Omental fat pad (tissue), 4 donors: ENCODE measurements around the gene GSTA1. TPM values are rescaled to one million over a fixed set of nuclear protein-coding genes. Genes with fewer than 3 reads are reported as not detected.

ENCODE experiments used
- ATAC-seq: fragments of 150-250 bp; one replicate; pipeline ENCODE4 v1.9.1; 2016; ENCODE audit warnings: mild to moderate bottlenecking, moderate library complexity; ENCODE audit not compliant: low FRiP score
- DNase-seq: peaks from one replicate; pipeline ENCODE4 v3.0.0-alpha.2; 2019; ENCODE audit warnings: low spot score
- total RNA-seq, 4 donors: library from RNA; depleted of rRNA; stranded (reverse); fragments of >200 nt; gene quantifications; one replicate each; pipeline ENCODE4 v1.1.0, GENCODE V29; 2016
- TF ChIP-seq, protein P1 (sequence below), 3 donors: fragments of 450-650 bp; IDR thresholded peaks; one replicate each; pipeline ENCODE4 v1.5.1; 2016 to 2017; ENCODE audit warnings: antibody characterized with exemption in 3 of 3, mild to moderate bottlenecking in 3 of 3, moderate library complexity in 2 of 3

Gene GSTA1
- total RNA-seq, 4 donors from 2014 or later, result not detected

DNA sequence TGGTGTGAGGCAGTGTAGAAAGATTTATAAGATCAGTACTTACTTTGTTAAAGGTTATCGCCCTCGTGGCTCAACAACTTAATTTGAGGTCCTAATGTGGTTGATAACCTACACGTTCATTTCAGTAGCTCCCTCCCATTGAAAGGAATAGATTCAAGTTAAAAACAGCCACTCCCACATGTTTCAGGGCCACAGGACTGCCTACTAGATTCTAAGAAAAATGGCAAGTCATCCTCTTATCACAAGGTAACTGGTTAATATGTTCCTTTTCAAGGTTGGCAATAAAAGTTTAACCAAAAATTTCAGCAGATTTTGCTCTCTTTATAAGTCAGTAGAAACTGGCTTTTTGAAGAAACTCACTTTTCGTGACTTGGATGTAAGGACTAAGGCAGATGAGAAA is 57.4 kb downstream of the GSTA1 start:
- DNase-seq (no peak), ATAC-seq (no peak)
- TF ChIP-seq, protein P1, sequence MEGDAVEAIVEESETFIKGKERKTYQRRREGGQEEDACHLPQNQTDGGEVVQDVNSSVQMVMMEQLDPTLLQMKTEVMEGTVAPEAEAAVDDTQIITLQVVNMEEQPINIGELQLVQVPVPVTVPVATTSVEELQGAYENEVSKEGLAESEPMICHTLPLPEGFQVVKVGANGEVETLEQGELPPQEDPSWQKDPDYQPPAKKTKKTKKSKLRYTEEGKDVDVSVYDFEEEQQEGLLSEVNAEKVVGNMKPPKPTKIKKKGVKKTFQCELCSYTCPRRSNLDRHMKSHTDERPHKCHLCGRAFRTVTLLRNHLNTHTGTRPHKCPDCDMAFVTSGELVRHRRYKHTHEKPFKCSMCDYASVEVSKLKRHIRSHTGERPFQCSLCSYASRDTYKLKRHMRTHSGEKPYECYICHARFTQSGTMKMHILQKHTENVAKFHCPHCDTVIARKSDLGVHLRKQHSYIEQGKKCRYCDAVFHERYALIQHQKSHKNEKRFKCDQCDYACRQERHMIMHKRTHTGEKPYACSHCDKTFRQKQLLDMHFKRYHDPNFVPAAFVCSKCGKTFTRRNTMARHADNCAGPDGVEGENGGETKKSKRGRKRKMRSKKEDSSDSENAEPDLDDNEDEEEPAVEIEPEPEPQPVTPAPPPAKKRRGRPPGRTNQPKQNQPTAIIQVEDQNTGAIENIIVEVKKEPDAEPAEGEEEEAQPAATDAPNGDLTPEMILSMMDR (IDR thresholded peaks at IDR 0.05), result no peak

DNA sequence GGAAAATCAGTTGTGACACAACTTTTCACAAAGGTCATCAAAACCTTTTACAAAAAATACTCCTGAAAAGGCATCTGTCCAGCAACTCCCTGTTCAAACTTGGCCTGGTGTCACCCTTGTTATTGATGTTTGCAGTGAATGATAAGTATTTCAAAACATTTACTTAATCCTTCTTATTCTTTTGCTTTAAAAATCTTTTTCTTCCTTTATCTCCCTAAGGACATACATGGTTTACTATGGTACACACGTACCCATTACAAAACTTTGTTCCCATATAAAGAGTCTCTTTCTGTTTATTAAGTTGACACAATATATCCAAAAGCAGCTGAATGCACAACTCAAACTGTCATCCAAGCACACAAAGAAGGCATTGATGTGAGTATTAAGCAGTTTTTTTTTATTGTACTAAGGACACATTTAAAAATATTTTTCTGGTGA is 57.8 kb downstream of the GSTA1 start:
- no peak for ATAC-seq
- DNase-seq, result no peak
- TF ChIP-seq, protein P1 (IDR thresholded peaks at IDR 0.05), result no peak

DNA sequence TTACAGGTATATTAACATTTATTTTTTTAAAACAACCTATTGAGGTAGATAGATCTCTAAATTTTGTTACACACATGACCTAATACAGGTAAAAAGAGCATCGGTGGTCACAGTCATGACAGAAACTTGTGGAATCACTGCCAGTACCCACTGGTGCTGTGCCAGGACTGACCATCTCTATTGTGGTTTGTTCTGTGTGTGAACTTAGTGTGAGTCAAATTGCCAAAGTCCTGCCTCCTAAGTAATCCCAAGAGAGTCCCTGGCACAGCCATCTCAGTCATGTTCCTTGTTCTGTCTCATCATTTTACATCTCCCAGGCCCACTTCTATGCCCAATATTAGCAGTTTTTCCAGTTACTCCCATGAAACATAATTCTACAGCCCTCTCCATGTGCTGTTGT is 61.7 kb downstream of the GSTA1 start:
- TF ChIP-seq, protein P1 (IDR thresholded peaks at IDR 0.05), result no peak
- DNase-seq, result no peak
- no peak for ATAC-seq

Other genes starting within 250 kb of the GSTA1 start
- 10 to 100 TPM; 17.8 to 29.8 (median 26.3) TPM for gene TRAM2, start 226.8 kb downstream of the GSTA1 start, total RNA-seq
- gene TMEM14A, start 132.7 kb downstream of the GSTA1 start, total RNA-seq, result 10 to 100 TPM; 22.3 to 46.6 (median 26.7) TPM
- gene GSTA2, start 40.3 kb downstream of the GSTA1 start, total RNA-seq, result not detected
- not detected for gene GSTA5, start 37.0 kb upstream of the GSTA1 start, total RNA-seq
- gene GSTA3, start 105.9 kb upstream of the GSTA1 start, total RNA-seq, result not detected
- gene GSTA4, start 191.5 kb upstream of the GSTA1 start, total RNA-seq, result 10 to 100 TPM in 3 of 4 donors, 1 to 10 TPM in 1; 7.9 to 22.1 (median 19.1) TPM